SK-N-MC (cell line): ENCODE data around the gene SP1.

Experiments
- EZH2 ChIP-seq: fragments of 200-600 bp; sonication (generic); IDR thresholded peaks from one replicate; pipeline ENCODE4 v1.6.1; 2017; ENCODE audit warnings: antibody characterized with exemption
- FOXP2 ChIP-seq: optimal IDR thresholded peaks from 2 replicates; pipeline ENCODE3; 2011; ENCODE audit warnings: mild to moderate bottlenecking, moderate library complexity; ENCODE audit not compliant: insufficient read depth; ENCODE audit errors: extremely low read length, control extremely low read depth
- POLR2AphosphoS5 ChIP-seq: IDR thresholded peaks from 2 replicates; pipeline ENCODE4 v1.6.1; 2012; ENCODE audit warnings: mild to moderate bottlenecking, low read depth, low read length, borderline replicate concordance

GRCh38 chr12:53464685-53465418, 84.9 kb downstream of the SP1 start:
- no peak for TF ChIP-seq POLR2AphosphoS5
- no peak for TF ChIP-seq EZH2
- TF ChIP-seq FOXP2: no peak
